Measurements from ENCODE around the gene ITPR2.

GRCh38 chr12:26668230-26668629 lies 164.8 kb downstream of the ITPR2 start:
- no peak for TF ChIP-seq CTCF (IDR thresholded peaks at IDR 0.05)
- no peak for TF ChIP-seq POLR2A (IDR thresholded peaks at IDR 0.05)

Measured in tibial nerve (tissue), 3 donors.